Suprapubic skin (tissue), 4 donors: ENCODE results near the gene ORC4. TPM values are rescaled to one million over a fixed set of nuclear protein-coding genes. Genes with fewer than 3 reads are reported as not detected.

Experiments used
- DNase-seq, 2 donors: peaks; one replicate each; pipeline ENCODE4 v3.0.0-alpha.2; 2019; ENCODE audit warnings: low spot score in 2 of 2
- H3K27ac ChIP-seq: fragments of 200-600 bp; sonication (generic); one replicate; pipeline ENCODE4 v1.5.1; 2019
- H3K27me3 ChIP-seq: fragments of 200-600 bp; sonication (generic); one replicate; pipeline ENCODE4 v1.5.1; 2019
- H3K36me3 ChIP-seq: fragments of 200-600 bp; sonication (generic); one replicate; pipeline ENCODE4 v1.5.1; 2019
- H3K4me1 ChIP-seq: fragments of 200-600 bp; sonication (generic); one replicate; pipeline ENCODE4 v1.5.1; 2019
- H3K4me3 ChIP-seq: fragments of 200-600 bp; sonication (generic); one replicate; pipeline ENCODE4 v1.5.1; 2019; ENCODE audit warnings: mild to moderate bottlenecking
- H3K9me3 ChIP-seq: fragments of 200-600 bp; sonication (generic); one replicate; pipeline ENCODE4 v1.5.1; 2019
- EP300 ChIP-seq: sonication (generic); formaldehyde crosslinking; IDR thresholded peaks from one replicate; pipeline ENCODE4 v1.6.1; 2017; ENCODE audit warnings: antibody characterized with exemption
- POLR2A ChIP-seq, 2 donors: fragments of 450-650 bp; IDR thresholded peaks; one replicate each; pipeline ENCODE4 v1.6.1; 2017; ENCODE audit warnings: antibody characterized with exemption in 2 of 2, mild to moderate bottlenecking in 2 of 2, moderate library complexity in 2 of 2
- POLR2AphosphoS5 ChIP-seq, 3 donors: sonication (generic); formaldehyde crosslinking; IDR thresholded peaks; one replicate each; pipeline ENCODE4 v1.6.1; 2017; ENCODE audit warnings: antibody characterized with exemption in 3 of 3
- WGBS: methylation state at CpG from one replicate; pipeline ENCODE4 v1.1.5; 2018; 5-methylcytosine and 5-hydroxymethylcytosine counted together
- total RNA-seq, 4 donors: library from RNA; depleted of rRNA; stranded (reverse); fragments of >200 nt; gene quantifications; one replicate each; pipeline ENCODE4 v1.1.0, GENCODE V29; 2016
- TF ChIP-seq, protein P1 (sequence below), 2 donors: fragments of 200-600 bp in 1 of 2; fragments of 450-650 bp in 1 of 2; sonication (generic) in 1 of 2; IDR thresholded peaks; one replicate each; pipeline ENCODE4 v1.5.1; 2016 to 2019; ENCODE audit warnings: antibody characterized with exemption in 2 of 2, mild to moderate bottlenecking in 1 of 2, moderate library complexity in 1 of 2

The ORC4 gene
- total RNA-seq, 4 donors from 2014 or later = 35.0 to 77.2 (median 57.4) TPM

DNA sequence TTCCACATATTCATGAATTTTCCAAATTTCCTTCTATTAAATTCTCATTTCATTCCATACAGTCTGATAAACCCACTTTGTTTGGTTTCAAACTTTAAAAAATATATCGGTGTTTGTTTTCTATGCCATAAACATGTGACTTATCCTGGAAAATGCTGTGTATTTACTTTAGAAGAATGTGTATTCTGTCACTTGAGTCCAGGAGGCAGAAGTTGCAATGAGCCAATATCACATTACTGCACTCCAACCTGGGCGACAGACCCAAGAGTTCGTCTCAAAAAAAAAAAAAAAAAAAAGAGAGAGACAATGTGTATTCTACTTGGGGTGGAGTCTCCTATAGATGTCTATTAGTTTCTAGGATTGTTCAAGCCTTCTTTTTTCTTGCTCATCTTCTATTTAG is 32.1 kb upstream of the ORC4 start:
- no peak for DNase-seq
- Histone ChIP-seq H3K27ac (no peak overlapping the region), H3K4me1 (no peaks in the 10 kb centered on the region), H3K9me3 (no peaks in the 10 kb centered on the region), H3K36me3 (no peaks in the 10 kb centered on the region), H3K4me3 (no peak overlapping the region), H3K27me3 (no peaks in the 10 kb centered on the region)
- 87% methylated on average over 3 of the region's 3 CpGs for WGBS
- no peak for TF ChIP-seq EP300
- TF ChIP-seq POLR2A (IDR thresholded peaks at IDR 0.05) = no peak
- TF ChIP-seq POLR2AphosphoS5 (IDR thresholded peaks at IDR 0.05) = no peak
- TF ChIP-seq, protein P1, sequence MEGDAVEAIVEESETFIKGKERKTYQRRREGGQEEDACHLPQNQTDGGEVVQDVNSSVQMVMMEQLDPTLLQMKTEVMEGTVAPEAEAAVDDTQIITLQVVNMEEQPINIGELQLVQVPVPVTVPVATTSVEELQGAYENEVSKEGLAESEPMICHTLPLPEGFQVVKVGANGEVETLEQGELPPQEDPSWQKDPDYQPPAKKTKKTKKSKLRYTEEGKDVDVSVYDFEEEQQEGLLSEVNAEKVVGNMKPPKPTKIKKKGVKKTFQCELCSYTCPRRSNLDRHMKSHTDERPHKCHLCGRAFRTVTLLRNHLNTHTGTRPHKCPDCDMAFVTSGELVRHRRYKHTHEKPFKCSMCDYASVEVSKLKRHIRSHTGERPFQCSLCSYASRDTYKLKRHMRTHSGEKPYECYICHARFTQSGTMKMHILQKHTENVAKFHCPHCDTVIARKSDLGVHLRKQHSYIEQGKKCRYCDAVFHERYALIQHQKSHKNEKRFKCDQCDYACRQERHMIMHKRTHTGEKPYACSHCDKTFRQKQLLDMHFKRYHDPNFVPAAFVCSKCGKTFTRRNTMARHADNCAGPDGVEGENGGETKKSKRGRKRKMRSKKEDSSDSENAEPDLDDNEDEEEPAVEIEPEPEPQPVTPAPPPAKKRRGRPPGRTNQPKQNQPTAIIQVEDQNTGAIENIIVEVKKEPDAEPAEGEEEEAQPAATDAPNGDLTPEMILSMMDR (IDR thresholded peaks at IDR 0.05) = no peak

DNA sequence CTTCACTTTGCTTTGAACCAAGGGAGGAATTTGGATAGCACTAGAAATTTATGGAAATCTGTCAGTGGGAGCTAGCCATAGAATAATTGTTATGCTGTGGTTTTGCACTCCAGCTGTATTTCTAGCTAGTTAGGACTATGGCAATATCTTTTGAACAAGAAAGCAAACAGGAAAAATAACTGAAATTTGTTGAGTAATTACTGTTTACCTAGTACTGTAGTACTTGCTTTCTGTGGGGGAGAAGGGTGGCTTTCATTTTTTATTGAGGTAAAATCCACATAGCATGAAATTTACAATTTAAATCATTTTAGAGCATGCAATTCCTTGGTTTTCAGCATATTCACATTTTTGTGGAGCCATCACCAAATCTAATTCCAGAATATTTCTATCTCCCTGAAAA is 28.7 kb upstream of the ORC4 start:
- Histone ChIP-seq H3K36me3 (no peaks in the 10 kb centered on the region), H3K4me1 (no peaks in the 10 kb centered on the region), H3K27ac (no peak overlapping the region), H3K9me3 (no peaks in the 10 kb centered on the region), H3K4me3 (no peak overlapping the region), H3K27me3 (no peaks in the 10 kb centered on the region)
- TF ChIP-seq, protein P1 (IDR thresholded peaks at IDR 0.05) = no peak
- no peak for TF ChIP-seq EP300
- DNase-seq = no peak

DNA sequence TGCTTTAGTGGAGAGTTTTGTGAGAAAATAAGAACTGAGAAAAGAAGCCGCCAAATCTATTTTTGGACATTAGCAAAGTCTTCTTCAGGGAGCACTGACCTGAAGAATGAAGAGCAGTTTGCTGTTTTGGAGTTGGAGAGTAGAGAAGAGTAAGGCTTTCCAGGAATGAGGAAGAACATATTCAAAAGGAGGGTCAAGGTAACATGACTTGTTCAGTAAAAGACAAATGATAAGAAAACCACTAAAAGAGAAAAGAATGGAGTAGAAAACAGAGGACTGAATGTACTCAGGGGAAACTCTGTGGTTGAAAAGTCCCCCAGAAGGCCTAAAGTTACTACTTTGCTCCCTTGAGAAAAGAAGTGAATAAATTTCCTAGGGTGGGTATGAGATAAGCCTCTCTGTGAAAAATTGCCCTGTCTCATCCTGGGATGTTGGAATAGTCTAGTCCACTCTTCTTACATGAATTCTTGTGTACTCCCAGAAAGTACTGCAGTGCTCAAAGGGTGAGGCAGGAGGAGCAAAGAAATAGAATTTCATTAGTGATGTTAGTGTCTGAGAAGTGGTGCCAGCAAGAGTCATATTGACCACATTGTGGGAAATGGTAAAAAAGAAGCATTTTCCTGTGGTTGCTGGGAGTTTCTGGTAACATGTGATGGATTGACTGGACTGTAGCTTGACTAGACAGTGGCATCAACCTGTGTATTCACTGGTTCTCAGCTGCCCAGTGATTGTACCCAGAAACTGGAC is 28.1 kb upstream of the ORC4 start:
- TF ChIP-seq EP300 = no peak
- TF ChIP-seq POLR2A (IDR thresholded peaks at IDR 0.05) = no peak
- TF ChIP-seq POLR2AphosphoS5 (IDR thresholded peaks at IDR 0.05) = no peak
- TF ChIP-seq, protein P1 (IDR thresholded peaks at IDR 0.05) = no peak
- no peaks in the 10 kb centered on the region for H3K36me3 ChIP-seq
- WGBS = 100% methylated on average over 1 of the region's 1 CpG

DNA sequence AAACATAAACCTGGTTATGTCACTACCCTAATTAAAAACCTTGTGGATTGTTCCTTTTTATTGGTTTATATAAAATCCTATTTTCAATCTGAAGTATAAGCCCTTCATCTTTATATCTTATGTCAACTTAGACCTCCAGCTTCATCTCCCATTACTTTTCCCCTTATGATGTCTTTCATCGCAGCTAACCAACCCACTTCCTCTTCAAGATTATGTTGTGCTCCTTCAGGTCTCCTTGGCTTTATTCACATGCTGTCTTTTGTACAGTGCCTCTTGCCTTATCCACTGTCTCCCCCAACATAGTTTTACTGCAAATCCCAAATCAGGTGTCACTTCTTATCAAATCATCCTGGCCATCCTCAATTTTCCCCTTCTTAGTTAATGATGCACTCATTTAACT is 26.3 kb upstream of the ORC4 start:
- no peaks in the 10 kb centered on the region for H3K27me3 ChIP-seq
- TF ChIP-seq EP300 (no peak), POLR2A (IDR thresholded peaks at IDR 0.05) (no peak)
- TF ChIP-seq, protein P1 (IDR thresholded peaks at IDR 0.05) = no peak
- no peak for DNase-seq
- H3K4me3 ChIP-seq = no peak overlapping the region
- H3K4me1 ChIP-seq = no peaks in the 10 kb centered on the region
- no peaks in the 10 kb centered on the region for H3K36me3 ChIP-seq
- no peaks in the 10 kb centered on the region for H3K9me3 ChIP-seq
- WGBS = 85% methylated on average over 1 of the region's 1 CpG
- H3K27ac ChIP-seq = no peak overlapping the region

More for the DNA sequence above, 28.1 kb upstream of the ORC4 start:
- Histone ChIP-seq H3K9me3 (no peaks in the 10 kb centered on the region), H3K27ac (no peak overlapping the region), H3K4me1 (no peaks in the 10 kb centered on the region), H3K27me3 (no peaks in the 10 kb centered on the region), H3K4me3 (no peak overlapping the region)
- no peak for DNase-seq

DNA sequence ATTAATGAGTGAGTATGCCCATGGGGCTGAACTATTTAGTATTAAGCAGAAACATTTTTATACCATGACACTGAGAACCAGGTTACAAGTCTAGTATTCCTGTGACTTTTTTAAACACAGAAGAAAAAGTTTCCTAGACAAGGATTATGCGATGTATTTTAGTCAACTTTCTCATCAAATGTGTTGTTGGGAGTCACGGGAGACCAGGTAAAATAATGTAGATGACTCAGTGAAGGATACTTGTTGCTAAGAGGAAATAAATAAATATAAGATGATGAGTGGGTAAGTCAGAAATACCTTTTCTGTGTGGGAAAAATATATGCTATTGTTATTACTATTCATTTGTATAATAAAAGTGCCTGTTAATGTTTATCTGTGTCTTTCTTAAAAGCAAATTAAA is 23.8 kb upstream of the ORC4 start:
- TF ChIP-seq POLR2A (IDR thresholded peaks at IDR 0.05) = no peak
- TF ChIP-seq POLR2AphosphoS5 (IDR thresholded peaks at IDR 0.05) = no peak
- TF ChIP-seq EP300 = no peak
- TF ChIP-seq, protein P1 (IDR thresholded peaks at IDR 0.05) = no peak
- Histone ChIP-seq H3K27me3 (no peaks in the 10 kb centered on the region), H3K36me3 (peaks cover 6% of the 10 kb centered on the region), H3K4me3 (no peak overlapping the region), H3K9me3 (no peaks in the 10 kb centered on the region), H3K4me1 (no peaks in the 10 kb centered on the region), H3K27ac (no peak overlapping the region)
- 68% methylated on average over 2 of the region's 2 CpGs for WGBS
- DNase-seq = no peak
